ENCODE data around the gene SGIP1. TPM values are rescaled to one million over a fixed set of nuclear protein-coding genes. Genes with fewer than 3 reads are reported as not detected.

Gene SGIP1
- total RNA-seq, 1 donor from 2014 or later = 6.9 TPM

- TF ChIP-seq CTCF (conservative IDR thresholded peaks at IDR 0.05; ENCODE audit: low read depth, low read length) = no peak
- no peak for DNase-seq (ENCODE audit: low read depth)
- no peak overlapping the region for H3K4me3 ChIP-seq (ENCODE audit: low read depth, low read length)
Measured at GRCh38 chr1:66704177-66704875, 170.4 kb downstream of the SGIP1 start.

- H3K4me3 ChIP-seq (ENCODE audit: low read depth, low read length) = no peak overlapping the region
- TF ChIP-seq CTCF (conservative IDR thresholded peaks at IDR 0.05; ENCODE audit: low read depth, low read length) = no peak
Measured at GRCh38 chr1:66705110-66705509, 171.2 kb downstream of the SGIP1 start.

GRCh38 chr1:66711420-66711819 lies 177.5 kb downstream of the SGIP1 start:
- no peak overlapping the region for H3K4me3 ChIP-seq (ENCODE audit: low read depth, low read length)
- no peak for DNase-seq (ENCODE audit: low read depth)
- TF ChIP-seq CTCF (conservative IDR thresholded peaks at IDR 0.05; ENCODE audit: low read depth, low read length) = peak; percentile 58

More at GRCh38 chr1:66705110-66705509, 171.2 kb downstream of the SGIP1 start:
- DNase-seq (ENCODE audit: low read depth) = peak; percentile 16

GRCh38 chr1:66712839-66713238 lies 178.9 kb downstream of the SGIP1 start:
- no peak for DNase-seq (ENCODE audit: low read depth)
- no peak overlapping the region for H3K4me3 ChIP-seq (ENCODE audit: low read depth, low read length)
- no peak for TF ChIP-seq CTCF (conservative IDR thresholded peaks at IDR 0.05; ENCODE audit: low read depth, low read length)

GRCh38 chr1:66723985-66724384 lies 190.0 kb downstream of the SGIP1 start:
- H3K4me3 ChIP-seq (ENCODE audit: low read depth, low read length) = no peak overlapping the region
- DNase-seq (ENCODE audit: low read depth) = no peak
- TF ChIP-seq CTCF (conservative IDR thresholded peaks at IDR 0.05; ENCODE audit: low read depth, low read length) = no peak

GRCh38 chr1:66725885-66726665 lies 192.1 kb downstream of the SGIP1 start:
- peak; percentile 99 for TF ChIP-seq CTCF (conservative IDR thresholded peaks at IDR 0.05; ENCODE audit: low read depth, low read length)
- no peak overlapping the region for H3K4me3 ChIP-seq (ENCODE audit: low read depth, low read length)
- DNase-seq (ENCODE audit: low read depth) = peak; percentile 30
